Measurements from ENCODE around the gene SLC5A9. TPM values are rescaled to one million over a fixed set of nuclear protein-coding genes. Genes with fewer than 3 reads are reported as not detected.

The SLC5A9 gene
- polyA plus RNA-seq, 3 donors, result 0.15 to 0.42 (median 0.28) TPM

- Histone ChIP-seq H3K4me2 (replicated peaks; ENCODE audit: extremely low read depth, low read length, poor library complexity, severe bottlenecking) (no peak overlapping the region), H3K27me3 (ENCODE audit: control insufficient read depth in 2 of 2, insufficient read depth in 2 of 2, low read length in 2 of 2) (no peaks in the 10 kb centered on the region), H3K4me1 (ENCODE audit: control insufficient read depth in 1 of 2, insufficient read depth in 2 of 2, low read length in 2 of 2) (peaks cover 37 to 38% of the 10 kb centered on the region in 2 donors), H3K27ac (ENCODE audit: low read depth in 1 of 2, low read length in 2 of 2) (peak overlapping the region; percentile 52 to 65), H4K20me1 (ENCODE audit: insufficient read depth, low read length) (no peaks in the 10 kb centered on the region), H3K4me3 (replicated peaks in 1 of 3; ENCODE audit: low read depth in 2 of 3, low read length in 3 of 3) (peak overlapping the region in 1 of 3 experiments; percentile 6), H3K9ac (ENCODE audit: insufficient read depth, low read length, poor library complexity, severe bottlenecking) (no peak overlapping the region), H3K79me2 (ENCODE audit: insufficient read depth, low read length) (no peaks in the 10 kb centered on the region), H3K9me3 (replicated peaks in 1 of 2; ENCODE audit: control insufficient read depth in 1 of 2, insufficient read depth in 1 of 2, low read length in 2 of 2) (no peaks in the 10 kb centered on the region), H3K36me3 (replicated peaks in 1 of 2; ENCODE audit: control insufficient read depth in 1 of 2, insufficient read depth in 2 of 2, low read length in 2 of 2) (no peaks in the 10 kb centered on the region), H2AFZ (ENCODE audit: insufficient read depth, low read depth, low read length, poor library complexity, severe bottlenecking) (no peak overlapping the region)
- Mint-ChIP-seq H3K27me3 (ENCODE audit: low read depth in 3 of 3) (peaks cover 2 to 8% (median 2%) of the 10 kb centered on the region in 3 donors), H3K36me3 (no peaks in the 10 kb centered on the region), H3K9me3 (peaks cover 0 to 2% (median 0%) of the 10 kb centered on the region in 7 donors), H3K4me3 (no peak overlapping the region), H3K4me1 (peaks cover 13% of the 10 kb centered on the region), H3K27ac (peak overlapping the region in 3 of 7 donors; percentile 22 to 57 (median 28))
- TF ChIP-seq, protein P1, sequence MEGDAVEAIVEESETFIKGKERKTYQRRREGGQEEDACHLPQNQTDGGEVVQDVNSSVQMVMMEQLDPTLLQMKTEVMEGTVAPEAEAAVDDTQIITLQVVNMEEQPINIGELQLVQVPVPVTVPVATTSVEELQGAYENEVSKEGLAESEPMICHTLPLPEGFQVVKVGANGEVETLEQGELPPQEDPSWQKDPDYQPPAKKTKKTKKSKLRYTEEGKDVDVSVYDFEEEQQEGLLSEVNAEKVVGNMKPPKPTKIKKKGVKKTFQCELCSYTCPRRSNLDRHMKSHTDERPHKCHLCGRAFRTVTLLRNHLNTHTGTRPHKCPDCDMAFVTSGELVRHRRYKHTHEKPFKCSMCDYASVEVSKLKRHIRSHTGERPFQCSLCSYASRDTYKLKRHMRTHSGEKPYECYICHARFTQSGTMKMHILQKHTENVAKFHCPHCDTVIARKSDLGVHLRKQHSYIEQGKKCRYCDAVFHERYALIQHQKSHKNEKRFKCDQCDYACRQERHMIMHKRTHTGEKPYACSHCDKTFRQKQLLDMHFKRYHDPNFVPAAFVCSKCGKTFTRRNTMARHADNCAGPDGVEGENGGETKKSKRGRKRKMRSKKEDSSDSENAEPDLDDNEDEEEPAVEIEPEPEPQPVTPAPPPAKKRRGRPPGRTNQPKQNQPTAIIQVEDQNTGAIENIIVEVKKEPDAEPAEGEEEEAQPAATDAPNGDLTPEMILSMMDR (IDR thresholded peaks at IDR 0.05), result peak; percentile 9
- 68% methylated on average over 4 of the region's 5 CpGs for WGBS (ENCODE audit: insufficient coverage)
- DNase-seq, result no peak
- intact Hi-C loops (cut with micrococcal nuclease), result loop anchor here in 1 of 2 donors (10.0 kb wide), 1 partner anchor 213 kb away; no protein-coding TSS in a partner anchor
Observed at GRCh38 chr1:48228156-48228555, 5.6 kb downstream of the SLC5A9 start.

DNA sequence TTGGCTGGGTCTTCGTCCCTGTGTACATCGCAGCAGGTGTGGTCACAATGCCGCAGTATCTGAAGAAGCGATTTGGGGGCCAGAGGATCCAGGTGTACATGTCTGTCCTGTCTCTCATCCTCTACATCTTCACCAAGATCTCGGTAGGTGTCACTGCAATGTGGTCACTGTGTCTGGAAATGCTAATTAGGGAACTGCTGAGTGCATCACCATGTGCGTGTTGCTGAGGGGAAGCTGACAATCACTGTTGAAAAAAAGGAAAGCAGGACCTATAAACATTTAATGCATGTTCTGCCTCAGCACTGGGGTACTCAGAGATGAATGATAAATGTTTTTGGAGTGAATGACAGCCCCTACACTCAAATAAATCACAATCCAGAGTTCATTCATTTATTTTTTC, 6.8 kb downstream of the SLC5A9 start:
- H3K36me3 Mint-ChIP-seq, result no peaks in the 10 kb centered on the region
- intact Hi-C loops (cut with micrococcal nuclease), result loop anchor here in 1 of 2 donors (10.0 kb wide), 1 partner anchor 215 kb away; no protein-coding TSS in a partner anchor
- H3K79me2 ChIP-seq (ENCODE audit: insufficient read depth, low read length), result no peaks in the 10 kb centered on the region
- no peak overlapping the region for H3K9ac ChIP-seq (ENCODE audit: insufficient read depth, low read length, poor library complexity, severe bottlenecking)
- H3K4me3 ChIP-seq (replicated peaks in 1 of 3; ENCODE audit: low read depth in 2 of 3, low read length in 3 of 3), result no peak overlapping the region
- H2AFZ ChIP-seq (ENCODE audit: insufficient read depth, low read depth, low read length, poor library complexity, severe bottlenecking), result no peak overlapping the region
- no peaks in the 10 kb centered on the region for H3K27me3 ChIP-seq (ENCODE audit: control insufficient read depth in 2 of 2, insufficient read depth in 2 of 2, low read length in 2 of 2)
- peaks cover 0 to 2% (median 0%) of the 10 kb centered on the region in 7 donors for H3K9me3 Mint-ChIP-seq
- H3K27ac Mint-ChIP-seq, result peak overlapping the region in 4 of 7 donors; percentile 13 to 65 (median 58)
- H3K4me1 Mint-ChIP-seq, result peaks cover 15% of the 10 kb centered on the region
- H3K27me3 Mint-ChIP-seq (ENCODE audit: low read depth in 3 of 3), result peaks cover 2 to 10% (median 2%) of the 10 kb centered on the region in 3 donors
- H3K4me3 Mint-ChIP-seq, result no peak overlapping the region
- no peak overlapping the region for H3K4me2 ChIP-seq (replicated peaks; ENCODE audit: extremely low read depth, low read length, poor library complexity, severe bottlenecking)
- no peaks in the 10 kb centered on the region for H3K36me3 ChIP-seq (replicated peaks in 1 of 2; ENCODE audit: control insufficient read depth in 1 of 2, insufficient read depth in 2 of 2, low read length in 2 of 2)
- DNase-seq, result peak; percentile 46 to 72 (median 53)
- H3K9me3 ChIP-seq (replicated peaks in 1 of 2; ENCODE audit: control insufficient read depth in 1 of 2, insufficient read depth in 1 of 2, low read length in 2 of 2), result no peaks in the 10 kb centered on the region
- TF ChIP-seq, protein P1 (IDR thresholded peaks at IDR 0.05), result no peak
- 75% methylated on average over 4 of the region's 6 CpGs for WGBS (ENCODE audit: insufficient coverage)
- peak overlapping the region in 1 of 2 donors; percentile 50 for H3K27ac ChIP-seq (ENCODE audit: low read depth in 1 of 2, low read length in 2 of 2)
- H4K20me1 ChIP-seq (ENCODE audit: insufficient read depth, low read length), result no peaks in the 10 kb centered on the region
- H3K4me1 ChIP-seq (ENCODE audit: control insufficient read depth in 1 of 2, insufficient read depth in 2 of 2, low read length in 2 of 2), result peaks cover 33 to 38% of the 10 kb centered on the region in 2 donors
